Measurements from ENCODE around the gene TBK1. TPM values are rescaled to one million over a fixed set of nuclear protein-coding genes. Genes with fewer than 3 reads are reported as not detected.

Gene TBK1
- 11.5 TPM for total RNA-seq
- long read RNA-seq, transcript TBK1-201 (21 exons, 3,256 nt): major isoform, 29 of 35 reads
- long read RNA-seq, partial matches to known transcripts: 2 of 35 reads
- long read RNA-seq, other reads (novel, unspliced or antisense): 4 of 35 reads

GRCh38 chr12:64451687-64452558 is at the start of gene TBK1:
Gene TBK1 (plus strand): TSS chr12:64452120. CDS start chr12:64455871, 3,751 bp downstream.
- peak; percentile 91 for DNase-seq

GRCh38 chr12:64402181-64402580 is 49.7 kb upstream of the TBK1 start:
- Histone ChIP-seq H3K36me3 (no peaks in the 10 kb centered on the region), H3K4me3 (no peak overlapping the region), H3K27ac (replicated peaks) (no peak overlapping the region), H3K27me3 (ENCODE audit: low read depth) (no peaks in the 10 kb centered on the region), H3K9me3 (replicated peaks) (no peaks in the 10 kb centered on the region), H3K4me1 (peaks cover 23% of the 10 kb centered on the region)
- no peak for TF ChIP-seq CTCF (IDR thresholded peaks at IDR 0.05; ENCODE audit: borderline replicate concordance)
- no peak for DNase-seq
- intact Hi-C loops (cut with micrococcal nuclease): no loop called here

More at GRCh38 chr12:64451687-64452558, at the start of gene TBK1:
- intact Hi-C loops (cut with micrococcal nuclease): no loop called here
- peak; percentile 29 for TF ChIP-seq CTCF (IDR thresholded peaks at IDR 0.05; ENCODE audit: borderline replicate concordance)
- Histone ChIP-seq H3K4me3 (peak within 1 kb of the TSS; percentile 99), H3K9me3 (replicated peaks) (no peaks in the 10 kb centered on the region), H3K36me3 (peaks cover 30% of the 10 kb centered on the region), H3K27me3 (ENCODE audit: low read depth) (no peaks in the 10 kb centered on the region), H3K4me1 (peaks cover 50% of the 10 kb centered on the region), H3K27ac (replicated peaks) (peak within 1 kb of the TSS; percentile 98)

GRCh38 chr12:64403707-64404469 is 48.0 kb upstream of the TBK1 start, which contains the start of gene XPOT:
Gene XPOT (plus strand): TSS chr12:64404392. CDS start chr12:64410036, 5,644 bp downstream.
- intact Hi-C loops (cut with micrococcal nuclease): no loop called here
- peaks cover 23% of the 10 kb centered on the region for H3K4me1 ChIP-seq
- no peaks in the 10 kb centered on the region for H3K36me3 ChIP-seq
- peak within 1 kb of the TSS; percentile 96 for H3K27ac ChIP-seq (replicated peaks)
- H3K4me3 ChIP-seq: peak within 1 kb of the TSS; percentile 87
- DNase-seq: peak; percentile 94
- H3K9me3 ChIP-seq (replicated peaks): no peaks in the 10 kb centered on the region
- H3K27me3 ChIP-seq (ENCODE audit: low read depth): no peaks in the 10 kb centered on the region
- no peak for TF ChIP-seq CTCF (IDR thresholded peaks at IDR 0.05; ENCODE audit: borderline replicate concordance)

GRCh38 chr12:64404470-64405256 is 47.3 kb upstream of the TBK1 start:
- no peak for TF ChIP-seq CTCF (IDR thresholded peaks at IDR 0.05; ENCODE audit: borderline replicate concordance)
- H3K9me3 ChIP-seq (replicated peaks): no peaks in the 10 kb centered on the region
- H3K27me3 ChIP-seq (ENCODE audit: low read depth): no peaks in the 10 kb centered on the region
- peaks cover 23% of the 10 kb centered on the region for H3K4me1 ChIP-seq
- H3K36me3 ChIP-seq: no peaks in the 10 kb centered on the region
- peak overlapping the region; percentile 96 for H3K27ac ChIP-seq (replicated peaks)
- peak; percentile 40 for DNase-seq
- intact Hi-C loops (cut with micrococcal nuclease): no loop called here
- peak overlapping the region; percentile 87 for H3K4me3 ChIP-seq
